H1 (cell line): ENCODE data around the gene LDHAL6A. TPM values are rescaled to one million over a fixed set of nuclear protein-coding genes. Genes with fewer than 3 reads are reported as not detected.

Experiments used
- NRF1 ChIP-seq: IDR thresholded peaks from 2 replicates; pipeline ENCODE4 v1.6.1; 2011; ENCODE audit warnings: mild to moderate bottlenecking, low read depth, low read length, improper control_type of control experiment
- polyA plus RNA-seq, 7 experiments: library from polyadenylated mRNA; depleted of rRNA in 3 of 7; stranded (reverse) in 5 of 7; unstranded in 2 of 7; fragments of >200 nt in 5 of 7; fragments of 200-250 nt in 2 of 7; gene quantifications; 1 replicate in 5 of 7; 2 replicates in 1 of 7; 4 replicates in 1 of 7; pipeline versions ENCODE4 v1.2.1 to v1.2.3, GENCODE V29; 2011 to 2013; ENCODE audit warnings: missing spikeins in 2 of 7, mixed read lengths in 2 of 7
- total RNA-seq: library from RNA; stranded (reverse); fragmentation: NEBNext Ultra II Directional; extraction: Animal tissue kit (Norgen Biotek cat#: 25700); gene quantifications from 2 replicates; pipeline ENCODE4 v1.2.1, GENCODE V29; 2021

The LDHAL6A gene
- total and polyA plus RNA-seq, 2 of the 8 experiments (the other 6 are each of a cell fraction or from before 2014, with no cell fraction given), result not detected

DNA sequence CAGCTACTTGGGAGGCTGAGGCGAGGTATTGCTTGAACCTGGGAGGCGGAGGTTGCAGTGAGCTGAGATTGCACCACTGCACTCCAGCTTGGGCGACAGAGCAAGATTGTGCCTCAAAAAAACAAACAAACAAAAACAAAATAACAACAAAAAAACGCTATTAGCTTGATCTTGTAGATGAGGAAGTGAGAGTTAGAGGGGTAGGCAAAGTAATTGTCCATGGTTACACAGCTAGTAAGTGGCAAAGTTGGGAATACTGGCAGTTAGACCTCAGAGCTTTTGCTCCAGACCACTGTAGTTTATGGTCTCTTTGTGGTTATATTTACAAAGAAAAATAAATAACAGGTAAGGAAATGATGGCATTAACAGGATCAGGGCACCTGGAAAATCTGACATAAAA lies 28.4 kb upstream of the LDHAL6A start (continued):
- TF ChIP-seq NRF1, result no peak
